DOHH2 (cell line): ENCODE data around the gene CES4A.
A peak's percentile ranks its signal among the peaks of the same experiment; 100 is the strongest.

Source experiments
- H3F3A ChIP-seq: fragments of 200-600 bp; sonication (generic), shearing (Covaris generic); 2 replicates; pipeline ENCODE4 v1.6.0; 2016; ENCODE audit warnings: antibody characterized with exemption, mild to moderate bottlenecking; ENCODE audit not compliant: control insufficient read depth, insufficient read depth
- H3K27ac ChIP-seq: fragments of 200-600 bp; sonication (generic); 2 replicates; pipeline ENCODE4 v1.5.1; 2014; ENCODE audit warnings: low read depth, mild to moderate bottlenecking, low read length, moderate library complexity
- H3K27me3 ChIP-seq: fragments of 200-600 bp; sonication (generic); 2 replicates; pipeline ENCODE4 v1.6.1; 2014; ENCODE audit warnings: mild to moderate bottlenecking, low read length, mixed read lengths; ENCODE audit not compliant: control insufficient read depth
- H3K36me3 ChIP-seq: fragments of 200-600 bp; sonication (generic); 2 replicates; pipeline ENCODE4 v1.6.1; 2014; ENCODE audit warnings: mild to moderate bottlenecking, low read length, moderate library complexity, mixed read lengths; ENCODE audit not compliant: control insufficient read depth
- H3K4me1 ChIP-seq: fragments of 200-600 bp; sonication (generic); 2 replicates; pipeline ENCODE4 v1.6.1; 2014; ENCODE audit warnings: mild to moderate bottlenecking, low read length, mixed read lengths; ENCODE audit not compliant: control insufficient read depth
- H3K4me2 ChIP-seq: fragments of 200-600 bp; sonication (generic); 2 replicates; pipeline ENCODE4 v1.6.0; 2014; ENCODE audit warnings: mild to moderate bottlenecking, low read length, moderate library complexity
- H3K4me3 ChIP-seq: fragments of 200-600 bp; sonication (generic); 2 replicates; pipeline ENCODE4 v1.5.1; 2014; ENCODE audit warnings: mild to moderate bottlenecking, low read length, mixed read lengths
- H3K79me2 ChIP-seq: fragments of 200-600 bp; sonication (generic); 2 replicates; pipeline ENCODE4 v1.6.1; 2014; ENCODE audit warnings: mild to moderate bottlenecking, low read length, mixed read lengths; ENCODE audit not compliant: control insufficient read depth
- H3K9me2 ChIP-seq: fragments of 200-600 bp; sonication (generic); replicated peaks from 2 replicates; pipeline ENCODE4 v1.6.1; 2014; ENCODE audit warnings: mild to moderate bottlenecking, low read length, mixed read lengths; ENCODE audit not compliant: control insufficient read depth
- H3K9me3 ChIP-seq: fragments of 200-600 bp; sonication (generic); 2 replicates; pipeline ENCODE4 v1.6.1; 2014; ENCODE audit warnings: antibody characterized with exemption, low read length, mixed read lengths; ENCODE audit not compliant: control insufficient read depth, insufficient read depth
- H4K20me1 ChIP-seq: fragments of 200-600 bp; sonication (generic); 2 replicates; pipeline ENCODE4 v1.6.0; 2014; ENCODE audit warnings: low read depth, mild to moderate bottlenecking, antibody characterized with exemption, low read length, moderate library complexity; ENCODE audit not compliant: control insufficient read depth, insufficient read depth
- CTCF ChIP-seq: fragments of 200-600 bp; sonication (generic); IDR thresholded peaks from one replicate; pipeline ENCODE4 v1.5.1; 2014; ENCODE audit warnings: antibody characterized with exemption, mild to moderate bottlenecking, low read depth, low read length; ENCODE audit not compliant: poor library complexity, severe bottlenecking
- EZH2phosphoT487 ChIP-seq: fragments of 200-600 bp; sonication (generic); IDR thresholded peaks from 2 replicates; pipeline ENCODE4 v1.6.1; 2017; ENCODE audit warnings: borderline replicate concordance, mild to moderate bottlenecking, antibody characterized with exemption, low read length, moderate library complexity, mixed read lengths

CES4A gene

GRCh38 chr16:66976746-66977145, 11.6 kb upstream of the CES4A start:
- Histone ChIP-seq H3F3A (0 out of 2 replicates have a peak, but pooled peaks cover 2% of the 10 kb centered on the region), H3K4me2 (no peak overlapping the region), H3K9me3 (no peaks in the 10 kb centered on the region), H3K79me2 (no peaks in the 10 kb centered on the region), H3K4me3 (no peak overlapping the region), H3K27ac (no peak overlapping the region), H3K4me1 (no peaks in the 10 kb centered on the region), H3K27me3 (no peaks in the 10 kb centered on the region), H3K36me3 (no peaks in the 10 kb centered on the region), H3K9me2 (no peaks in the 10 kb centered on the region), H4K20me1 (no peaks in the 10 kb centered on the region)
- TF ChIP-seq EZH2phosphoT487 (no peak), CTCF (no peak)

GRCh38 chr16:66977341-66978113, 10.9 kb upstream of the CES4A start:
- H3K36me3 ChIP-seq: no peaks in the 10 kb centered on the region
- no peaks in the 10 kb centered on the region for H4K20me1 ChIP-seq
- H3K27ac ChIP-seq: no peak overlapping the region
- H3F3A ChIP-seq: 0 out of 2 replicates have a peak, but pooled peaks cover 2% of the 10 kb centered on the region
- no peak overlapping the region for H3K4me3 ChIP-seq
- TF ChIP-seq CTCF: peak; percentile 84
- no peak for TF ChIP-seq EZH2phosphoT487
- H3K4me1 ChIP-seq: no peaks in the 10 kb centered on the region
- no peaks in the 10 kb centered on the region for H3K9me3 ChIP-seq
- H3K9me2 ChIP-seq: no peaks in the 10 kb centered on the region
- no peaks in the 10 kb centered on the region for H3K27me3 ChIP-seq
- H3K4me2 ChIP-seq: no peak overlapping the region
- no peaks in the 10 kb centered on the region for H3K79me2 ChIP-seq

- H3F3A ChIP-seq: 0 out of 2 replicates have a peak, but pooled peaks cover 2% of the 10 kb centered on the region
- no peaks in the 10 kb centered on the region for H3K9me2 ChIP-seq
- TF ChIP-seq CTCF (no peak), EZH2phosphoT487 (no peak)
- H3K4me1 ChIP-seq: no peaks in the 10 kb centered on the region
- H3K79me2 ChIP-seq: no peaks in the 10 kb centered on the region
- no peaks in the 10 kb centered on the region for H3K36me3 ChIP-seq
- no peaks in the 10 kb centered on the region for H4K20me1 ChIP-seq
- H3K27me3 ChIP-seq: no peaks in the 10 kb centered on the region
- no peak overlapping the region for H3K27ac ChIP-seq
- no peaks in the 10 kb centered on the region for H3K9me3 ChIP-seq
- no peak overlapping the region for H3K4me2 ChIP-seq
- H3K4me3 ChIP-seq: no peak overlapping the region
These were observed 9.2 kb upstream of the CES4A start for GRCh38 chr16:66979011-66979717.
